NCI-H1930 (cell line): ENCODE measurements around the gene SLC25A48.
A peak's percentile ranks its signal among the peaks of the same experiment; 100 is the strongest.
"Not testable (repeated sequence)": the region's sequence is repeated elsewhere in the genome, so short reads cannot be mapped to it uniquely, and the experiment has no call there.

Source experiments
- DNase-seq, 2 experiments: peaks; one replicate each; lab custom pipeline; 2025; lab: John Stamatoyannopoulos, UW

Gene SLC25A48

DNA sequence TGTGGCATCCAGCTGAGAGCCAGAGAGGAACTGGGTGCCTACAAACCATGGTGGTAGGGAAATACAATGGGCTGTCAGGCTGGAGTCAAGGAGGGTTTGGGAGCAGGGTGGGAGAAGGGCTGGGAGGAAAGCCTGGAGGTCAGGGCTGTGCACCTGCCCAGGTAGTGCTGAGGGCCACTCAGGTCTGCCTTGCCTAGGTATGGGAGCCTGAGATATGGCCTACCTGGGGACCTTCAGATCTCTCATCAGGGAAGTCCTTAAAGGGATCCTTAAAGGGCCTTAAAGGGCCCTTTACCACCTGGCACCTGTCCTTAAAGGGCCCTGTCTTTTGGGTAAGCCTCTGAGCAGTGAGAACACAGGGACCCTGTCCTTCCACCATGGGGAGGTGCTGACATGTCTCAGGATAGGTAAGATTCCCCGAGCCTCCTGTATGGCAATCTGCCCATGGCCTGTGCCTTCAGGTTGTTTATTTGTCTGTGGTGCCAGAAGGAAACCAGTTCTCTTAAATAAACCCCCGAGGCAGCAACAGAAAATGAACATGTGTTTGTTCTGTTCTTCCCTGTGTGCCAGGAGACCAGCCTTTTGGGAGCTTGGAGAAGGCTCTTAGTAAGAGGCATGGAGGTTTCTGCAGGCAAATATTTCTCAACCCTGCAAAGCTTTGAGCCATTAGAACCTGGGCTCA lies 23.3 kb downstream of the SLC25A48 start:
- DNase-seq, result no peak

DNA sequence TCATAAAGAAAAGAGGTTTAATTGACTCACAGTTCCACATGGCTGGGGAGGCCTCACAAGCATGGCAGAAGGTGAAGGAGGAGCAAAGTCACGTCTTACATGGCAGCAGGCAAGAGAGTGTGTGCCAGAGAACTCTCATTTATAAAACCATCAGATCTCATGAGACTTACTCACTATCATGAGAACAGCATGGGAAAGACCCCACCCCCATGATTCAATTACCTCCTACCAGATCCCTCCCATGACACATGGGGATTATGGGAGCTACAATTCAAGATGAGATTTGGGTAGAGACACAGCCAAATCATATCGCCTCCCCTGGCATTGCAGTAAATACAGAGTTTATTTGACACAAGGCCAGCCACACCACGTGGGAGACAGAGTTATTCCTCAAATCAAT lies 24.7 kb downstream of the SLC25A48 start:
- not testable (repeated sequence) for DNase-seq

DNA sequence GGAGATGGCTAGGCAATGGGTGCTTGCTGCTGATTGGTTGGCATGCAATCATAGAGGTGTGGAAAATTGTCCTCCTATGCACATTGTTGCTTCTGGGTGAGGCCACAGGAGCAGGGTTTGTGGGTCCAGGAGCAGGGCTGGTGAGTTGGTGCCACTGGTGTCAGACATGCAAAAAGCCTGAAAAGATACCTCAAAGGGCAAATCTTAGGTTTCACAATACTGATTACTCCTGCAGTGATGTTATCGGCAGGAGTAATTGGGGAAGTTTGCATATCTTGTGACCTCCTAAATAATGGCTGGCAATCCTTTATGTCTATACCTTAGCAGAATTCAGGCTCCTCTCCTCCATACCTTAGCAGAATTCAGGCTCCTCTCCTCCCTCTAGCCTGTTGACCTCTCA lies 25.2 kb downstream of the SLC25A48 start:
- DNase-seq, result no peak

DNA sequence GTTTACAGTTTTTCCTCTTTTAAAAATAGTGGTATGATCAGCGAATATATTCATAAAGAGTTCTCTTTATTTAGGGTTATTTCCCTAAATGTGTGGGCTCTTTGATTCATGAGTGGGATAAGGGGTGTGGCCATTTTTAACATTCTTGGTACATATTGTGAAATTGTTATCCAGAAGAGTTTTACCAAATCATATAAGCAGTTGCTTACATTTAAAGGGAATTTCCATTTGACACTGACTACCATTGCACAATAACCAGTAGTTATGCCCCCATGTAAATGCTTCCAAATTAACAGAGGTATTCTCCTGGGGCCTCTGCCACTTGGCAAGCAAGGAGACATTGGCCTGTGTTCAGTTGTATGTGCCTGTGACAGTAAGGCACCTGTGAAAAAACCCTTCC lies 27.2 kb downstream of the SLC25A48 start:
- DNase-seq, result no peak

DNA sequence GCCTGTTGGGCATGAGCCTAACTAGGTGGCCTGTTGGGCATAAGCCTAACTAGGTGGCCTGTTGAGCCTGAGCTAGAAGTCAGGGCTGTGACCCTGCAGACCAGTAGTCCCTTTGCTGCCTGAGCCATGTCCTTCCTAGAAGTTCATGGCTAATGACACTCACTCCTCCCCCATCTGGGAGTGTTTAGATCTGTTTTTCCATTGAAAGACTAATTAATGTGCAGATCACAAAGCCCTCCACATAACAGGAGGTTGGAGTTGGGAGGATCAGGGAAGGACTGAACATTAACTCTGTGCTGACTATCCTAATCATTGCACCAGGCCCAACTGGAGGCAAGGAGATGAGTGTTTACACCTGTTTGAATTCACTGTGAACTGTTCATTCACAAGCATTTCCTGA lies 27.6 kb downstream of the SLC25A48 start:
- DNase-seq, result no peak

DNA sequence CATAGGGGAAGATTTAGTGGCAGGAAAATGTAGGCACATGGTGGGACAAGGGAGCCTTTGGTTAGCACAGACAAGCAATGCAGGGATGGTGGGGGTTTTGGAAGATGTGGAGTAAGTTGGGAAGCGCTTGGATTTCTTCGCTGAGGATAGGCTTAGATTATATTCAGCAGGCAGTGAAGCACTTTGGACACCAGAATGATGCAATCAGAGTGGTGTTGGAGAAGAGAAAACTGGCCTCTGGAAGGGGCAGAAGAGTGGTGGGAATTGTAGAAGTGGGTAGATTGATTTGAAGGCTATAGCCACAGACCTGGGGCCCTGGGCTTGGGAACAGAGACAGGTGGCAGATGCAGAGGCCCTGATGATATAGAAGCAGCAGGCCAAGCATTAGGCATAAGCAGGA lies 28.3 kb downstream of the SLC25A48 start:
- DNase-seq, result no peak

DNA sequence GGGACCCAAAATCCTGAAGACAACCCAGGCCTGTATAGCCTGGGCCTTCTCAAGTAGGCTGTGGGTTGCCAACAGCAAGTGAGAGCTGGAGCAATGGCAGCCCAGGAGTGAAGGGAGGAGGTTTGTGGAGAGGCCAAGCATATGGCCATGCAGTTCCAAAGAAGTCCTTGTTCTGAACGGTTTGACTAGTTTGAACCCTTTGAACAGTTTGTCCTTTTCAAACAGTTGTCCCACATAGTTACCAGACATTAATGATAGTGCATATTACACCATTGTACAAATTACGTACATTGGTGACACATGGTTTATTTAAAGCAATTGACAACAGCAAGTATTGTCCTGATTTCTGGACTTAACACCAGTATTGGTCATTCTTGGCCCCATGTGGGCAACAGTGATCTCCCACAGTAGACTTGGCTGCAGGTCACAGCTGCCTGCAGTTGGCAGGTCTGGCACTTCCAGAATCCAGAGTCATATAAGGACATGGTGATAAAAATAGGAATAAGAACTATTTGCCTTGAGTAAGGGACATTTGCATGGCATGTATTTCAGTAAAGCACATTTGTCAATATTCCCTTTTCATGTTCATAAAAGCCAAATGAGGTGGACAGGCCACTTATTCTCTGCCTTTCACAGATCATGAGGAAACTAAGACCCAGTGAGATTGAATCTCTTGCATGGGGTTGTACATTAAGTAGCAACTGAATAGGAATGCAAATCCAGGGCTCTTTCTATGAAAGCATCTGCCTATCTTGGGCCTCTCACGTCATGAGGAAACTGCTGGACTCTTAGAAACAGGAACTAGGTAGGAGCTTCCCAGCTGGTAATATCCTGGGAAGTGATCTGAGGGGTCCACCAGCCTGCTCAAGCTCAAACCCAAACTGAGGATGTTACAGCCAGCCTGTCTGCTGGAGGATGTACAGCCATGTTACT lies 30.3 kb downstream of the SLC25A48 start:
- DNase-seq, result no peak

DNA sequence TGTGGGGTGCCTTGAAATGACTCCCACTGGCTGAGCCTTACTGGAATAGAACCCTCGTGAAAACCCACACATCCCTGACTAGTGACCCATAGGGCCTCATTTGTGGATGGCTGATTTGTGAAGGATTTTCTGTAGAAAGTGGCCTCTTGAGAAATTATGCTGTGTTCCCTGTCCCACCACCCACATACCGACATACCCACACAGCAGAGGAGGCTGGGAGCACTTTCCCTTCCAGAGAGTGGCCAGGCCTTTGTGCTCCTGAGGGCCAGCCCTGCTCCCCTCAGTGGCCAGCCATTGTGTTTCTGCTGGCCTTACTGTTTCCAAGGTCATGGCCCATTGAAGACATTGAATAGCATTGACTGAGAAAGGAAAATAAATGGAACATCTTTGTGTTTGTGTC lies 31.6 kb downstream of the SLC25A48 start:
- no peak for DNase-seq

DNA sequence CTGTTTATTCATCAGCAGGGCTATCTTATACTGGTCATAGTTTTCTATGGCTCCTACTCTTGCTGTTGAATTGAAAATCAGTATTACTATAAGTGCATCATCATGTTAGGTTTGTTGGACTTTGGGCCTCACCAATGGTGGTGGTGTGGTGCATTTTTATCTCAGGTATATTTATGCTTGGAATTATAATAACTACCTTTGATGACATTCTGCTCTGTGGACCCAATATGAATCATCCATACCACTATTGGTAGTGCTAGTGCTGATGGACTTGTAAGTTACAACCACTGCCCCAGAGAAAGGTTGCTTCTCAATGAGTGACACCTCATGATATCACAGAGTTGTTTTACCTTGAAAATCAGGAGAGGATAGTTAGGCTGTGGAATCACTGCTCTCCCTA lies 33.1 kb downstream of the SLC25A48 start:
- no peak for DNase-seq

DNA sequence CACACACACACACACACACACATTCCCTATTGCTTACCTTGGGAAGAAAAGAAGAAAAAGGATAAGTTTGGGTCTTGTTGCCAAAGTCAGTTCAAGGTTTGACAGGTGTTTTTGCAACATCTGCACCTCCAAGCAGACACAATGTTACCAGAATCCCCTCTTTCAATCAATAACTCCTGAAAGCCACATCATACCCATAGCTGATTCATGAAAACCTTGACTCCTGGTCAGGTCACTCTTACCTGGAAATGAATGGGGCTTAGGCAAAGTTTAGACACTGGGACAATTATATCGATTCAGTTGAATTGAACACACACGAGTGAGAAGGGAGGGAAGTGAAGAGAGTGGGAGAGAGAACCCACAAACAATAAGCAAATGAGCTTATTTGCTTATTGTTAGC lies 34.2 kb downstream of the SLC25A48 start:
- no peak for DNase-seq

DNA sequence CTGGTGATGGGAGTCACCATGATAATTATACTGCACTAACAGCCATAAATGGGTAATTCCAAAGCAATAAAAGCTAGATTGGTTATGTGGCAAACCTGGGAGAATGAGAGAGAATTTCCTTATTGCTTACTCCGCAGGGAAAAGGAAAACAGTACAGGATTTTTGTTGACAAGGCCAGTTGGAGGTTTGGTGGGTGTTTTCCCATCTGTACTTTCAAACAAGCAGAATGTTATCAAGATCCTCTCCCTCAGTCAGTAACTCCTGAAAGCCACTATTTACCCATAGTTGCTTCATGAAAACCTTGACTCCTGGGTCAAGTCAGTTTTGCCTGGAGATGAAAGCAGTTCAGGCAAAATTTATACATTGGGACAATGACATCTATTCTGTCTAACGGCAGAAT lies 34.8 kb downstream of the SLC25A48 start:
- DNase-seq, result no peak

DNA sequence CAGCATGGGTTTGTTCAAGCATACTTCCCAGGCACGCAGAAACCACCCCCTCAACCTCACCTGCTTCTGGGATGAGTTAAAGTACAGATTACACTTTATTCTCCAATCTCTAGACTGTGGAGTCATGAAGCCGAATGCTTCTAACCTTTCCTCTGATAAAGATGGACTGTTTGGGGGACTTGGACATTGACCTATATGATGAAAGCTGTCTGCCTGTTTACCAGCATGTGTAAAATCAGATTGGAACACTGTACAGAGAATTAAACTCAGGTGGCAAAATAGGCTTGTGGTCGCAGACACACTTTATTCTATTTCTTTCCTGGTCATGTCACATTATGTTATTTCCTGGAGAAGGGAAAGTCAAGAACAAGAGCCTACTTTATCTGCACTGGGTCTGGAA lies 35.5 kb downstream of the SLC25A48 start:
- no peak for DNase-seq

DNA sequence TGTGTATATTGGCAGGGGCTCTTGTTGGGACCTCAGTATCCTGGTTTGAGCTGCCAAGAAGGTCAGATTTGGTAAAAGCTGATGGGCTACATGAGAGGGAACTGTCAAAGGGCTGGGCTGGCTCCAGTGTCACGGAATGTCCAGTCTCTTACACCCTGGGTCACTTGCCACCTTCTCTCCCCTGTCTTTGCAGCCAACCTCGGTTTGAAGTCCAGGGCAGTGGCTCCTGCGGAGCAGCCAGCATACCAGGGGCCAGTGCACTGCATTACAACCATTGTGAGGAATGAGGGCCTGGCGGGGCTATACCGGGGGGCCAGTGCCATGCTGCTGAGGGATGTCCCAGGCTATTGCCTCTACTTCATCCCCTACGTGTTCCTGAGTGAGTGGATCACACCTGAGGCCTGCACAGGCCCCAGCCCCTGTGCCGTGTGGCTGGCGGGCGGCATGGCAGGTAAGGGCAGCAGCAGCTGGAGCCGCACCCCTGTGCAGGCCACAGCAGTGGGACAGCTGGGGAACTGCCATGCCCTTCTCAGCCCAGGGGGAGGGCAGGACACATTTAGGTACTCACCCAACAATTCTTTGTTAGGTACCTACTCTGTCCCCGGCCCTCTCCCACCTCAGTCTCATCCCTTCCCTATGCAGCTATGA lies 36.9 kb downstream of the SLC25A48 start:
- no peak for DNase-seq

DNA sequence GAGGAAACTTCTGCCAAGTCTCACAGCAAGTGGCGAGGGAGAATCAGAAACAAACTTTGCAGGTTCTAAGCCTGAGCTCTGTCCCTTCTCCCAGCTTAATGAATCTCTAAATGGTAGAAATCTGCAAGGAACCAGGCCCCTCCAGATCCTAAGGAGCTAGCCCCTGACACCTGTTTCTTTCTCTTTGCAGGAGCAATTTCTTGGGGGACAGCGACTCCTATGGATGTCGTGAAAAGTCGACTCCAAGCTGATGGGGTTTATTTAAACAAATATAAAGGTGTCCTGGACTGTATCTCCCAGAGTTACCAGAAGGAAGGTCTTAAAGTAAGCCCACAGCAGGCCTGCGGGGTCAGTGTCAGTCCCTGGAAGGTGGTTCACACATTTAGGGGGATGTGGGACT lies 39.4 kb downstream of the SLC25A48 start:
- DNase-seq, result no peak

DNA sequence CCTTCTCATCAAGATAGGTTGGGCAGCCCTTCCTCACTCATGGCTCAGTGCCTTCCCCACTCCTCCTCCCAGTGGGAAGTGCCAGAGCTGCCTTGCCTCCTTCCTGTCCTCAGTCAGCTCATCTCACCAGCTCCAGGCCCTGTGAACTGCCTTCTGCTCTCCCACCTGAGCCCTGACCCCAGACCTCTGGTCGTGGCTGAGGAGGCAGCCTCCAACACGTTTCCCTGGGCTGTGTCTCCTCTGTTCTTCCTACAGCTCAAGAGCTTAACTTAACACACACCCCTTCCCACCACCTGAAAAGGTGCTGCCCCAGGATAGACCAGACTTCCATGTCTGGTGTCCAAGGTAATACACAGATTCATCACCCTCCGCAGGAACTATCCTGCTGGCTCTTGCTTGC lies 40.0 kb downstream of the SLC25A48 start:
- DNase-seq, result no peak

DNA sequence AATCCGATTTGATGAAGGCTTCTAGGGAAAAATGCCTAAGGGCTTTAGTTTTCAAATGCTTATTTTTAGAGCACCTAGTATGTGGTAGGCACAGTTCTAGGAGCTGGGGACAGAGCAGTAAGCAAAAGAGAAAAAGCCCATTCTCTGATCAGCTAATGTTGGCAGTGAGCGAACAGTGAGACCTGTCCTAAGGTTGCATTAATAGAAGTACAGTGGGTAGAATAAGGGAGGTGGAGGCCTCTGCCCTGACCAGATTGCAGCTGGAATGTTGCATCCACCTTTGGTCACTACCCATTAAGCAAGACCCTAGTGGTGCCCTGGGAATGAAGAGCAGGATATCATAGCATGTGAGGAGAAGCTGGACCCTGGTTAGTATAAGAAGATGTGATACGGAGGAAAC lies 41.1 kb downstream of the SLC25A48 start:
- no peak for DNase-seq

DNA sequence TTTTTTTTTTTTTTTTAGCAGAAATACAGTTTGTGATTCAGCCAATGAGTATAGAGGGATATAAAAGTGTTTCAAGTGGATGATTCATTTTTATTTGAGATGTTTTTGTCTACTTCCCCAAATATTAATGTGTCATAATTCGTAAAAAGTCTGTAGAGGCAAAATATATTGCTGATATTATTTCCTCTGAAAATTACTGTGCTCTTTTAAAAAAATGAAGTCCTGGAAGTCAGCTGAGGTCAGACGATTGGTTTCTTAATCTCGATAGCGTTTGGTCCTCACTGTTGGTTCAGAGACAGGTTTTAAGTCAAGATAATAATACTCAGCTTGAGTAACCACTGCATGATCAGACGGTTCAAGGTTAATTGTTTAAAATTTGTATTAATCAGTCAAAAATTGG lies 41.7 kb downstream of the SLC25A48 start:
- no peak for DNase-seq

DNA sequence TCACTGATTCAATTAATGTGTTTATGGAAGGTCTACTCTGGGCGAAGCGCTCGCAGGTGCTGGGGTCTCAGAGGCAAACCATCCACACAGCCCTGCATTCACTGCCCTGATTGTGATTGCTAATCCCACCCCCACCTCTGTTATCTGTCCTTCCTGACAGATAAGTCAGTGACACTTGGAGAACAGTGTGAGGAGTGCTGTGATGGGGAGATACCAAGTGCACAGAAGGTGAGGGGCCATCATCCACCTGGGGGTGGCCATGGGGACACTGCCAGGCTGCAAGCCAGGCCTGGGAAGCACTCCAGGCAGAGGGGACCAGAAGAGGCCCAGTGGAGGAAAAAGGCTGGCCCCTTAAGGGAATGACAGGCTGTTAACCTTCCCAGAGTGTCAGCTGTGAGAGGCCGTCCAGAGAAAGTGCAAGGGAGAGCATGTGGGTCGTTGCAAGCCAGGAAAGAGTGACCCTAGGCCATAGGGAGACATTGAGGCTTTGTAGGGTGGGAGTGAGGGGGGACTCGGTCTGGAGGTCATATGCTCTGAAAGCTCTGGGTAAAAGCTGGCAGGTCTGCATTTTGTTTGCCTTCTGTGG lies 43.2 kb downstream of the SLC25A48 start:
- DNase-seq, result no peak

DNA sequence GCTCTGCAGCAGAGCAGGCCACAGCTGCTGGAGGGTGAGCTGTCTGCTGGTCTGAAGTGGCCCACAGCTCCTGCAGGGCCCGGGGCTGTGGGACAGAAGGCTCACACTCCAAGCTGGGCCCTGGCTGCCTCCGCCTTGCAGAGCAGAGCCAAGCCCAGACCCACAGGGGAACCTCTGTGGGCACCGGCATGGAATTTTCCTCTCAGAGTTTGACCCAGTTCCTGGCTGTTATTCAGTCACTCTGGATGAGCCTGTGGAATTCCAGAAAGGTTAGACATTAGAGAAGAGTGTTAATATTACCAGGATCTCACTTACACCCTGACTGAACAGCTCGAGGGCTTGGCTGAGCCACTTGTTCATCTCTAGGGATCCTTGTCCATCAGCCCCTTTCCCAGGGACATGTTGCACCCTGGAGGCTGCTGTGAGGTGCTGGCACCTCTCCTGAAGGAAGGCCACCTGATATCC lies 43.7 kb downstream of the SLC25A48 start:
- no peak for DNase-seq

DNA sequence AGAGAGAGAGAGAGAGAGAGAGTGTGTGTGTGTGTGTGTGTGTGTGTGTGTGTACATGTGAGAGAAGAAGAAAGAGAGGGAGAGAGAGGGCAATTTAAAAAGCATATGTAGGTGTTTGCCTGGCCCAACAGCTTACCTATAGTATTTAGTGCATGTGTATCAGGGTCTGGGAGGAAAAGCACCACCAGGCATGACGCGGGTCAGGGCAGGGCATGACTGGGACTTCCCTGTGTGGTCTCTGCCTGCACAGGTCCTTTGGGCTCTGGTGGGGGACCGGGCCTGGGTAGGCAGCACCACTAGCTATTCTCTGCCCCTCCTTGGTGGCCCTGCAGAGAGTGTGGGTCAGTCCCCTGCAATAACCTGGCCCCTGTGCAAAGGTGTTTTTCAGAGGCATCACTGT lies 45.1 kb downstream of the SLC25A48 start:
- DNase-seq, result no peak

DNA sequence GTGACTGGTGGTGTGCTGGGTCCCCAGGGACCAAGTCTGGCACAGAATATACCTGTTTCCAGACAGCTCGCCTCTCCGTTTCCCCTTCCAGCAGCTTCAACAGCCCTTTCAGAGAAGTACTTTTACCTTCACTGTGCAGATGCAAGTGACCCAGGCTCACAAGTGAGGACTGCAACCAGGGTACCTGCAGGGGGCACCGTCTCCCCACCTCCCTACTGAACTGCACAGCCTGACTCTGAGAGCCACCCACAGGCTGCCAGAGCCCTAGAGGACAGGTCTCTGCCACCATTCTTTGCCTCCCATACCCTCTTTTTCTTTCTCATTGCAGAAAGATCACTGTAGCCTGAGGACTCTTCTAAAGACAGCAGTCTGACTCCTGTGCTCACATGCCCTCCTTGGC lies 45.8 kb downstream of the SLC25A48 start:
- peak in 1 of 2 experiments; percentile 0 for DNase-seq

DNA sequence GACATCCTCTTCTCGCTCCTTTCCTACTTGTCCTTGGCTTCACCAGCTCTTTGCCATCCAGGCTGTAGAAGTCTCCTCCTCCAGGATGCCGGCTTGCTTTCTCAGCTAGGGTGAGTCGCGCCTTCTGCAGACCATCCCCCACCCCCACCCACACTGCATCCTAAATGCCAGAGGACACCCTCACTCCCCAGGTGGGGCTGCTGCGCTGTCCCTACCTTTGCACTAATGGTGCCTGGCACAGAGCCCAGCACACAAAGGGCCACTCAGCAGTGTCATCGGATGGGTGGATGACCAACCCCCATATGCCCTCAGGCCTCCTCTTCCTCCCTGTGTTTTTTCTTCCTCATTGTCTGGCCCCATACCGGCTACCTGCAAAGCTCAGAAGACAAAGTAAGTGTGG lies 46.3 kb downstream of the SLC25A48 start:
- DNase-seq, result no peak

DNA sequence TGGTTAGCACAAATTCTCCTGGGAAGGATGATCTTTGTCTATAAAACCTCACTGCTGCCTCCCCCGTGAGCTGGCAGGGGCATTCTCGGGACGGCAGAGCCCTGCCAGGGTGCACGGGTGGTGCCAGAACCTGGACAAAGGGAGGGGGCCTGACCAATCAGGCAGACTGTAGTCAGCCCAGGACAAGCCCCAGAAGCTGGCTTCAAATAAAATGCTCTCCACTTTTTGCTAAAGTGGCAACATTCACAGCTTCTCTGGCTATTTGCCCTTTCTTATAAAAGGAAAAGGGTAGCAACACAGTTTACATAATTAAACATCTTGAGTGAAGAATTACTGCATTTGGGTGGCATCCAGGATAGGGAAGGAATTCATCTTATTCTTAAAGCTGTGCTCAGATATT lies 46.8 kb downstream of the SLC25A48 start:
- DNase-seq, result no peak
